SW480 (cell line): ENCODE results near the gene MVD.

Experiments
- DNase-seq: peaks from one replicate; pipeline ENCODE4 v3.0.0-alpha.2; 2016; ENCODE audit warnings: low spot score

The MVD gene

GRCh38 chr16:88605186-88606147 is 57.4 kb downstream of the MVD start:
- no peak for DNase-seq

GRCh38 chr16:88602091-88602490 is 60.8 kb downstream of the MVD start:
- no peak for DNase-seq
